HepG2 (cell line): Measurements from ENCODE around the gene FSTL1. TPM values are rescaled to one million over a fixed set of nuclear protein-coding genes. Genes with fewer than 3 reads are reported as not detected.

Experiments
- ATAC-seq: fragments of 200-7000 bp; cut with Tn5 transposase; 3 replicates; pipeline ENCODE4 v1.9.1; 2020; ENCODE audit warnings: mild to moderate bottlenecking, moderate library complexity
- BruUV-seq: library from RNA; stranded (reverse); fragments of 400-500 nt; replicated peaks from 2 replicates; lab custom pipeline; 2021; lab: Mats Ljungman, UMichigan
- CTCF ChIA-PET: fragments of 300-600 bp; formaldehyde crosslinking; extraction: SDS; loops from one replicate; lab custom pipeline; 2021; ENCODE audit warnings: low total read pairs, inconsistent platforms, low intra/inter-chr PET ratio; lab: Yijun Ruan, JAX
- POLR2A ChIA-PET: fragments of 350-600 bp; sonication (Branson Sonifier 250); formaldehyde crosslinking; loops from one replicate; lab custom pipeline; 2020; ENCODE audit warnings: antibody characterized with exemption, inconsistent platforms; lab: Yijun Ruan, JAX
- DNase-seq: peaks from one replicate; pipeline ENCODE4 v3.0.0-alpha.2; 2015; ENCODE audit warnings: low spot score
- FAIRE-seq: peaks from 3 replicates; lab custom pipeline; 2011; peaks lifted over from hg19 to GRCh38; lab: Jason Lieb, UNC
- H2AFZ ChIP-seq: one replicate; pipeline ENCODE4 v1.6.1; 2011; ENCODE audit warnings: low read length, inconsistent platforms
- H3K27ac ChIP-seq: fragments of 300-600 bp; 3 replicates; pipeline ENCODE4 v1.8.0; 2011; ENCODE audit warnings: mixed run types, mild to moderate bottlenecking, mixed read lengths, low read length, inconsistent platforms; ENCODE audit not compliant: insufficient read depth; ENCODE audit errors: extremely low read length
- H3K27me3 ChIP-seq, 2 experiments: fragments of 200-600 bp in 1 of 2; 2 replicates in 1 of 2; 3 replicates in 1 of 2; pipeline versions ENCODE4 v1.6.0 to v1.8.0; 2011; ENCODE audit warnings: low read length in 2 of 2, mild to moderate bottlenecking in 2 of 2, moderate library complexity in 2 of 2, inconsistent platforms in 1 of 2; ENCODE audit not compliant: insufficient read depth in 2 of 2, control insufficient read depth in 1 of 2
- H3K36me3 ChIP-seq, 2 experiments: fragments of 200-600 bp in 1 of 2; replicated peaks in 1 of 2; 2 replicates in 1 of 2; 3 replicates in 1 of 2; pipeline versions ENCODE4 v1.5.1 to v1.8.0; 2011; ENCODE audit warnings: low read length in 2 of 2, inconsistent platforms in 1 of 2; ENCODE audit not compliant: insufficient read depth in 2 of 2, control insufficient read depth in 1 of 2
- H3K4me1 ChIP-seq: 2 replicates; pipeline ENCODE4 v1.5.1; 2012; ENCODE audit warnings: low read length, inconsistent platforms; ENCODE audit not compliant: insufficient read depth
- H3K4me2 ChIP-seq: 2 replicates; pipeline ENCODE4 v1.6.0; 2011; ENCODE audit warnings: low read depth, low read length, inconsistent platforms
- H3K4me3 ChIP-seq, 3 experiments: fragments of 200-600 bp in 1 of 3; sonication (generic), shearing (Covaris generic) in 1 of 3; replicated peaks in 1 of 3; 2 replicates each; pipeline ENCODE4 v1.5.1; 2011 to 2016; ENCODE audit warnings: low read length in 3 of 3, inconsistent platforms in 2 of 3, low read depth in 2 of 3, mild to moderate bottlenecking in 2 of 3, control low read depth in 1 of 3, mixed read lengths in 1 of 3; ENCODE audit not compliant: insufficient read depth in 1 of 3
- H3K79me2 ChIP-seq: one replicate; pipeline ENCODE4 v1.6.1; 2011; ENCODE audit warnings: low read length, inconsistent platforms; ENCODE audit not compliant: insufficient read depth
- H3K9ac ChIP-seq: 2 replicates; pipeline ENCODE4 v1.6.0; 2011; ENCODE audit warnings: mild to moderate bottlenecking, low read depth, low read length, inconsistent platforms; ENCODE audit not compliant: insufficient read depth
- H3K9me3 ChIP-seq: 2 replicates; pipeline ENCODE4 v1.5.1; 2012; ENCODE audit warnings: mild to moderate bottlenecking, low read length
- H4K20me1 ChIP-seq: 2 replicates; pipeline ENCODE4 v1.6.0; 2011; ENCODE audit warnings: inconsistent platforms, mild to moderate bottlenecking, low read length, moderate library complexity; ENCODE audit not compliant: insufficient read depth
- CAMTA2 ChIP-seq: sonication (generic); formaldehyde crosslinking; IDR thresholded peaks from 2 replicates; pipeline ENCODE4 v1.4.0; 2020; ENCODE audit warnings: mild to moderate bottlenecking, missing genetic modification reagents, borderline replicate concordance
- EZH2 ChIP-seq: conservative IDR thresholded peaks from 2 replicates; pipeline ENCODE4 v1.6.1; 2012; ENCODE audit warnings: mild to moderate bottlenecking, low read depth, low read length, moderate library complexity
- SAFB2 ChIP-seq: sonication (generic); formaldehyde crosslinking; IDR thresholded peaks from 2 replicates; pipeline ENCODE4 v1.5.1; 2020; ENCODE audit warnings: missing genetic modification reagents, low read depth, mild to moderate bottlenecking, borderline replicate concordance
- ZNF256 ChIP-seq: sonication (generic); formaldehyde crosslinking; conservative IDR thresholded peaks from 2 replicates; pipeline ENCODE4 v1.4.0; 2020; ENCODE audit warnings: missing genetic modification reagents
- ZNF570 ChIP-seq: sonication (generic); formaldehyde crosslinking; IDR thresholded peaks from 2 replicates; pipeline ENCODE4 v1.4.0; 2020; ENCODE audit warnings: mild to moderate bottlenecking, missing genetic modification reagents, borderline replicate concordance
- ZNF776 ChIP-seq: sonication (generic); formaldehyde crosslinking; IDR thresholded peaks from 2 replicates; pipeline ENCODE4 v1.4.0; 2020; ENCODE audit warnings: mild to moderate bottlenecking, missing genetic modification reagents
- WGBS: methylation state at CpG from one replicate; pipeline ENCODE4 v1.1.6; 2017; ENCODE audit warnings: low lambda C conversion rate; 5-methylcytosine and 5-hydroxymethylcytosine counted together
- in situ Hi-C: cut with HindIII; loops from 2 replicates; pipeline ENCODE4 v1.10.0; 2017; ENCODE audit warnings: low pct_unique_long_range_greater_than_20kb; ENCODE audit not compliant: extremely low pct_ligation_motif_present
- intact Hi-C: fragments of 100-400 bp; cut with micrococcal nuclease; formaldehyde crosslinking; loops from one replicate; pipeline ENCODE4 v1.10.0; 2022; ENCODE audit not compliant: unreplicated experiment
- polyA plus RNA-seq, 8 experiments: library from polyadenylated mRNA; depleted of rRNA in 3 of 8; stranded (reverse) in 7 of 8; unstranded in 1 of 8; fragments of >200 nt; fragmentation: Illumina TruSeq in 4 of 8; extraction: Trizol in 4 of 8; gene quantifications; 2 replicates each; pipeline versions ENCODE4 v1.2.1 to v1.2.3, GENCODE V29; 2011 to 2016; ENCODE audit warnings: low read depth in 4 of 8, missing spikeins in 1 of 8, mixed read lengths in 1 of 8; ENCODE audit not compliant: insufficient read depth in 1 of 8
- total RNA-seq, 5 experiments: library from RNA; depleted of rRNA; stranded (reverse); fragments of >200 nt; fragmentation: Illumina TruSeq; extraction: Trizol; gene quantifications; 2 replicates each; pipeline ENCODE4 v1.2.3, GENCODE V29; 2016; ENCODE audit warnings: low read depth in 1 of 5

The FSTL1 gene
- total and polyA plus RNA-seq, 2 of the 13 experiments (the other 11 are each of a cell fraction or from before 2014, with no cell fraction given), result 0.07 to 0.29 TPM

- Histone ChIP-seq H3K9me3 (peaks cover 4% of the 10 kb centered on the region; the same call in 1 of the 2 replicates), H3K27me3 (peaks cover 0 to 8% of the 10 kb centered on the region in 2 experiments; a peak in 1 of 5 replicates), H3K4me2 (no peak overlapping the region), H3K79me2 (no peaks in the 10 kb centered on the region), H3K4me3 (no peak overlapping the region), H2AFZ (no peak overlapping the region), H3K9ac (no peak overlapping the region), H4K20me1 (no peaks in the 10 kb centered on the region), H3K27ac (no peak overlapping the region), H3K36me3 (no peaks in the 10 kb centered on the region), H3K4me1 (no peaks in the 10 kb centered on the region)
- no TSS peak for BruUV-seq
- FAIRE-seq (no peak), ATAC-seq (no peak), DNase-seq (no peak)
- ChIA-PET POLR2A (no interaction called here), CTCF (no interaction called here)
- in situ Hi-C loops, result no loop called here
- no peak for TF ChIP-seq EZH2
- no peak for TF ChIP-seq ZNF776
- TF ChIP-seq ZNF570 (CRISPR knock-in tag), result no peak
- no peak for TF ChIP-seq ZNF256 (CRISPR knock-in tag)
- WGBS, result 23% methylated on average over 2 of the region's 2 CpGs
- intact Hi-C loops, result no loop called here
These were observed 48.0 kb upstream of the FSTL1 start for GRCh38 chr3:120498556-120499346.

GRCh38 chr3:120497818-120498217, 47.0 kb upstream of the FSTL1 start:
- no peak for FAIRE-seq
- H3K4me2 ChIP-seq, result no peak overlapping the region
- intact Hi-C loops, result no loop called here
- H3K27me3 ChIP-seq, result peaks cover 0 to 11% of the 10 kb centered on the region in 2 experiments; a peak in 1 of 5 replicates
- TF ChIP-seq SAFB2 (CRISPR knock-in tag) (no peak), CAMTA2 (no peak)
- TF ChIP-seq, all 625 proteins: peak for 0
- 0% methylated on average over 2 of the region's 2 CpGs for WGBS
- no TSS peak for BruUV-seq
- ATAC-seq (no peak), DNase-seq (no peak)
- in situ Hi-C loops, result no loop called here
- Histone ChIP-seq H2AFZ (no peak overlapping the region), H3K27ac (no peak overlapping the region), H3K4me3 (no peak overlapping the region), H3K9me3 (peaks cover 4% of the 10 kb centered on the region; the same call in 1 of the 2 replicates), H3K9ac (no peak overlapping the region), H3K79me2 (no peaks in the 10 kb centered on the region), H4K20me1 (no peaks in the 10 kb centered on the region), H3K36me3 (no peaks in the 10 kb centered on the region), H3K4me1 (no peaks in the 10 kb centered on the region)
- ChIA-PET CTCF (no interaction called here), POLR2A (no interaction called here)
